ENCODE results near the gene GPR108. TPM values are rescaled to one million over a fixed set of nuclear protein-coding genes. Genes with fewer than 3 reads are reported as not detected.

The GPR108 gene
- total RNA-seq, 1 experiment from 2014 or later, result 36.4 TPM

DNA sequence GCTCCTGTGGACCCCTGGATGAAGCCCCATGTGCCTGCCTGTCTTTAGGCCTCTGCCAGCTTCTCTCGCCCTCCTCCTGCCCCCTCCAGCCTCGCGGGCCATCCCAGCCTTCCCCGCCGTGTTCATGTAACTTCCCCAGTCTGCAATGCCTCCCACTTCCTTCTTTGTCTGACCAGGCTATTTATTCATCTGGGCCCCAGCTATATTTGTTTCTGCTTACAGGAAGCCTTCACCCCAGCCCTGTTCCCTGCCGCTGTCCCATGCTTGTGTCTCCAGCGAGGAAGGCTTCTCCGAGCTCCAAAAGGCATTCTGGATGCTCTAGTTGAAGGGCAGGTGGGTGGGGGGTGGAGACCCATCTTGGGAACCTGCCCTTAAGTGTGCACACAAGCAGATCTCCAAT, 9.0 kb downstream of the GPR108 start:
- intact Hi-C loops (cut with micrococcal nuclease; ENCODE audit: unreplicated experiment), result no loop called here
- no peak for DNase-seq (ENCODE audit: low spot score)
- Histone ChIP-seq H3K4me1 (ENCODE audit: insufficient read depth, low read length, poor library complexity, severe bottlenecking) (no peaks in the 10 kb centered on the region), H3K4me3 (ENCODE audit: low read depth, low read length, poor library complexity, severe bottlenecking) (no peak overlapping the region), H3K36me3 (ENCODE audit: insufficient read depth, low read length, poor library complexity, severe bottlenecking) (no peaks in the 10 kb centered on the region), H3K27ac (ENCODE audit: low read depth, low read length, poor library complexity, severe bottlenecking) (no peak overlapping the region), H3K9me3 (ENCODE audit: low read depth, low read length, poor library complexity, severe bottlenecking) (no peaks in the 10 kb centered on the region), H3K27me3 (replicated peaks; ENCODE audit: insufficient read depth, low read depth, low read length, poor library complexity) (no peaks in the 10 kb centered on the region)
- ChIA-PET POLR2A (ENCODE audit: low non-redundant PET) (no interaction called here), CTCF (no interaction called here)
- no TSS peak for BruUV-seq (replicated peaks)
- no peak for TF ChIP-seq EZH2 (IDR thresholded peaks at IDR 0.05; ENCODE audit: borderline replicate concordance, low read depth, low read length, poor library complexity, severe bottlenecking)
- TF ChIP-seq, protein P1, sequence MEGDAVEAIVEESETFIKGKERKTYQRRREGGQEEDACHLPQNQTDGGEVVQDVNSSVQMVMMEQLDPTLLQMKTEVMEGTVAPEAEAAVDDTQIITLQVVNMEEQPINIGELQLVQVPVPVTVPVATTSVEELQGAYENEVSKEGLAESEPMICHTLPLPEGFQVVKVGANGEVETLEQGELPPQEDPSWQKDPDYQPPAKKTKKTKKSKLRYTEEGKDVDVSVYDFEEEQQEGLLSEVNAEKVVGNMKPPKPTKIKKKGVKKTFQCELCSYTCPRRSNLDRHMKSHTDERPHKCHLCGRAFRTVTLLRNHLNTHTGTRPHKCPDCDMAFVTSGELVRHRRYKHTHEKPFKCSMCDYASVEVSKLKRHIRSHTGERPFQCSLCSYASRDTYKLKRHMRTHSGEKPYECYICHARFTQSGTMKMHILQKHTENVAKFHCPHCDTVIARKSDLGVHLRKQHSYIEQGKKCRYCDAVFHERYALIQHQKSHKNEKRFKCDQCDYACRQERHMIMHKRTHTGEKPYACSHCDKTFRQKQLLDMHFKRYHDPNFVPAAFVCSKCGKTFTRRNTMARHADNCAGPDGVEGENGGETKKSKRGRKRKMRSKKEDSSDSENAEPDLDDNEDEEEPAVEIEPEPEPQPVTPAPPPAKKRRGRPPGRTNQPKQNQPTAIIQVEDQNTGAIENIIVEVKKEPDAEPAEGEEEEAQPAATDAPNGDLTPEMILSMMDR (conservative IDR thresholded peaks at IDR 0.05; ENCODE audit: low read depth, low read length), result no peak

DNA sequence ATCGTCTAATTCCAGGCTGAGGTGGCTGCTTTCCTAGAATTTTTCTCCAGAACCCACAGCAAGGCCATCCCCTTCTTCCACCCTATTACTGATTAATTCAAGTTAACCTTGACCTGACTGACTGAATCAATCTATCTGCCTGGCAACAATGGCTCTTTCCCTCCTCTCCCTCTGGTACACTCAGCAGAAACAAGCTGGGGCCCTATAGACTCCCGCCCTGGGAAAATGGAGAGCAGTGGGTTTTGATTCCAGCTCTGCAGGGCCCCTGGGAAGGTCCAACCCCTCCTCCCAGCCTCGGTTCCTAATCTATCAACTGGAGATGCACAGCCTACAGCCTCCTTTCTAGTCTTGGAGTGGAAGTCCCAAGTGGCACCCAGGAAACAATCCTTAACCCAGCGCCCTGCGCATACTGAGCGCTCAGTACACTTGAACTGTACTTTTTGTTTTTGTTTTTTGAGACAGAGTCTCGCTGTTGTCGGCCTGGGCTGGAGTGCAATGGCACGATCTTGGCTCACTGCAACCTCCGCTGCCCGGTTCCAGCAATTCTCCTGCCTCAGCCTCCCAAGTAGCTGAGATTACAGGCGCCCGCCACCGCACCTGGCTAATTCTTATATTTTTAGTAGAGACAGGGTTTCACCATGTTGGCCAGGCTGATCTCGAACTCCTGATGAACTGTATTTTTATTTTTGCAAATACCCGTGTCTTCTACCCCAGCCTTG, 11.7 kb downstream of the GPR108 start:
- H3K4me1 ChIP-seq (ENCODE audit: insufficient read depth, low read length, poor library complexity, severe bottlenecking), result peaks cover 4% of the 10 kb centered on the region
- H3K27me3 ChIP-seq (replicated peaks; ENCODE audit: insufficient read depth, low read depth, low read length, poor library complexity), result no peaks in the 10 kb centered on the region
- H3K4me3 ChIP-seq (ENCODE audit: low read depth, low read length, poor library complexity, severe bottlenecking), result no peak overlapping the region
- BruUV-seq (replicated peaks), result no TSS peak
- no peaks in the 10 kb centered on the region for H3K36me3 ChIP-seq (ENCODE audit: insufficient read depth, low read length, poor library complexity, severe bottlenecking)
- H3K9me3 ChIP-seq (ENCODE audit: low read depth, low read length, poor library complexity, severe bottlenecking), result no peaks in the 10 kb centered on the region
- H3K27ac ChIP-seq (ENCODE audit: low read depth, low read length, poor library complexity, severe bottlenecking), result no peak overlapping the region
- intact Hi-C loops (cut with micrococcal nuclease; ENCODE audit: unreplicated experiment), result no loop called here
- DNase-seq (ENCODE audit: low spot score), result no peak
- ChIA-PET CTCF (no interaction called here), POLR2A (ENCODE audit: low non-redundant PET) (no interaction called here)
- TF ChIP-seq, protein P1 (conservative IDR thresholded peaks at IDR 0.05; ENCODE audit: low read depth, low read length), result no peak
- TF ChIP-seq EZH2 (IDR thresholded peaks at IDR 0.05; ENCODE audit: borderline replicate concordance, low read depth, low read length, poor library complexity, severe bottlenecking), result no peak

DNA sequence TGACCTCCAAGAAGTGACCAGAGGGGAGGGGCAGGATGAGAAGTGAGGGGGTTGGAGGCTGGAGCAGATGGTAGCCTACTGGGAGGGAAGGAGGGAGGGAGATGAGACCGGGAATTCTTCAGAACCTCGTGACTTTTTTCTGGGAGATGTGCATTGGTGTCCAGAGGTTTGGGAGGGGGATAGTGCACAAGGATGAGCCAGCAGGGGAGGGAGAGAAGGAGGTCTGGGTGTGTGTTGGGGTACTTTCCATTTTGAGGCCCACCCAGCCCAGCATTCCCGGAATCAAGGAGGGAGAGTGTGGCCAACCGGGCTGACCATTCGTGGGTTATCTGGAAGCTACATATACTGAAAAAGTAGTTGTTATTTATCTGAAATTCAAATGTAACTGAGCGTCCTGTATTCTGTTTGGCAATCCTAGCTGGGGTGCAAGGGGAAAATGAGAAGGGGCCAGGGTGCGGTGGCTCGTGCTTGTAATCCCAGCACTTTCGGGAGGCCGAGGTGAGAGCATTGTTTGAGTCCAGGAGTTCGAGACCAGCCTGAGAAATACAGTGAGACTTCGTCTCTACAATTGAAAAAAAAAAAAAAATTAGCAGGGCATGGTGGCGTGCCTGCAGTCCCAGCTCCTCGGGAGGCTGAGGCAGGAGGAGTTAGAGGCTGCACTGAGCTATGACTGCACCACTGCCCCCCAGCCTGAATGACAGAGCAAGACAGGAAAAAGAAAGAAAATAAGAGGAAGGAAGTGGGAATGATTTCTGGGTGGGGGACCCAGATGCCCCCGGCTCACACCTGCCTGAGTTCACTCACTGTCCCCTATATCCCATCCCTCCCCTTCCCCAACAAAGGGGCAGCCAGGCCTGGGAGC, 12.5 kb downstream of the GPR108 start:
- Histone ChIP-seq H3K9me3 (ENCODE audit: low read depth, low read length, poor library complexity, severe bottlenecking) (no peaks in the 10 kb centered on the region), H3K27me3 (replicated peaks; ENCODE audit: insufficient read depth, low read depth, low read length, poor library complexity) (no peaks in the 10 kb centered on the region), H3K4me3 (ENCODE audit: low read depth, low read length, poor library complexity, severe bottlenecking) (no peak overlapping the region), H3K27ac (ENCODE audit: low read depth, low read length, poor library complexity, severe bottlenecking) (no peak overlapping the region), H3K36me3 (ENCODE audit: insufficient read depth, low read length, poor library complexity, severe bottlenecking) (no peaks in the 10 kb centered on the region), H3K4me1 (ENCODE audit: insufficient read depth, low read length, poor library complexity, severe bottlenecking) (peaks cover 4% of the 10 kb centered on the region)
- TF ChIP-seq, protein P1 (conservative IDR thresholded peaks at IDR 0.05; ENCODE audit: low read depth, low read length), result no peak
- TF ChIP-seq EZH2 (IDR thresholded peaks at IDR 0.05; ENCODE audit: borderline replicate concordance, low read depth, low read length, poor library complexity, severe bottlenecking), result no peak
- intact Hi-C loops (cut with micrococcal nuclease; ENCODE audit: unreplicated experiment), result no loop called here
- ChIA-PET CTCF (no interaction called here), POLR2A (ENCODE audit: low non-redundant PET) (no interaction called here)
- BruUV-seq (replicated peaks), result no TSS peak
- no peak for DNase-seq (ENCODE audit: low spot score)
